GM19372 (cell line): ENCODE measurements around the gene SPZ1.
"Not testable (repeated sequence)": the region's sequence is repeated elsewhere in the genome, so short reads cannot be mapped to it uniquely, and the experiment has no call there.

Source experiments
- ATAC-seq: cut with Tn5 transposase; IDR thresholded peaks from one replicate; pipeline ENCODE4 v1.9.1; 2021; ENCODE audit warnings: mild to moderate bottlenecking, low read depth, moderate library complexity; ENCODE audit not compliant: unreplicated experiment

The SPZ1 gene

DNA sequence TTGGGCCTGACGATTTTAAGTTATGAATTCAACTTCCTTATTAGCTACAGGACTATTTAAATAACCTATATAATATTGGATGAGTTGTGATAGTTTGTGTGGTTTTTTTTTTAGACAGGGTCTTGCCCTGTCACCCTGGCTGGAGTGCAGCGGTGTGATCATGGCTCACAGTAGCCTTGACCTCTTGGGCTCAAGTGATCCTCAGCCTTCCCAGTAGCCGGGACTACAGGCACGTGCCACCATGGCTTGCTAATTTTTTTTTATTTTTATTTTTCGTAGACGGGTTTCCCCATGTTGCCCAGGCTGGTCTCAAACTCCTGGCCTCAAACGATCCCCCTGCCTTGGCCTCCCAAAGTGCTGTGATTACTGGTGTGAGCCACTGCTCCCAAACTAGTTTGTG lies 17.6 kb downstream of the SPZ1 start:
- ATAC-seq = no peak

DNA sequence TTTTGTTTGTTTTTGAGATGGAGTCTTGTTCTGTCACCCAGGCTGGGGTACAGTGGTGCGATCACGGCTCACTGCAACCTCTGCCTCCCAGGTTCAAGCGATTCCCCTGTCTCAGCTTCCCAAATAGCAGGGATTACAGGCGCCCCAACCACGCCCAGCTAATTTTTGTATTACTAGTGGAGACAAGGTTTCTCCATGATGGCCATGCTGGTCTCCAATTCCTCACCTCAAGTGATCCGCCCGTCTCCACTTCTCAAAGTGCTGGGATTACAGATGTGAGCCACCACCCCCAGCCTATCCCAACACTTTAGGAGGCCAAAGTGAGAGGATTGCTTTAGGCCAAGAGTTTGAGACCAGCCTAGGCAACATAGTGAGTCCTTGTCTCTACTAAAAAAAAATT lies 19.3 kb downstream of the SPZ1 start:
- ATAC-seq = no peak

DNA sequence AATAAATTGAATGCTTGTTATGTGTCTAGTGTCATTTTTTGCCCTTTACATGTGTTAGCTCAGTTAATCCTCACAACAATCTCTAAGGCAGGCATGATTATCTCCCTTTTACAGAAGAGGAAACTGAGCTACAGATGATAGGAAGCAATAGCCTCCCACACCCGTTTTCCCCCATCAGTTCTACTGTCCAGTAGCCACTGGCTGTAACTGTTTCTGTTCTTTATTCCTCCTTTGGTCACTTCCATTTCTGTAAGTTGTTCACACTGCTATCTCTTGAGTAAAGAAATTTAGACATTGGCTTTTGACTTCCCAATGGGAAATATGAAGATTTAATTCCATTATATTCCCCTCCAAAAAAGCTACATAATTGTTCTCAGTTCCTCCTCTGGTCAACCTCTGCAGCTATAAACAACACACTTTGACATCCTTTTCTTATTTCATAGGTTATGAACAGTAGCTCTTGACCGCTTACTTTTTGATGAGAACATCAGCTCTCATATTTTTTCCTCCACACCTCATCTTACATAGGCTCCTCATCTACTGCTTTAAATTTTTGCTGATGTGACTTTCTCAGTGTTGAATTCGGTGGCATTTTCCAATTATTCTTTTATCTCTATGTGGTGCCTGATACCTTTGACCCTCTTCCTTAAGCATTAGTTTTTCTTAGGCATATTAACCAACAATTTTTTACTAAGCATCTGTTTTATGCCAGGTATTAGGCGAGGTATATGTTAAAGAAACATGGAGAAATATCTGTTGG lies 21.4 kb downstream of the SPZ1 start:
- no peak for ATAC-seq

DNA sequence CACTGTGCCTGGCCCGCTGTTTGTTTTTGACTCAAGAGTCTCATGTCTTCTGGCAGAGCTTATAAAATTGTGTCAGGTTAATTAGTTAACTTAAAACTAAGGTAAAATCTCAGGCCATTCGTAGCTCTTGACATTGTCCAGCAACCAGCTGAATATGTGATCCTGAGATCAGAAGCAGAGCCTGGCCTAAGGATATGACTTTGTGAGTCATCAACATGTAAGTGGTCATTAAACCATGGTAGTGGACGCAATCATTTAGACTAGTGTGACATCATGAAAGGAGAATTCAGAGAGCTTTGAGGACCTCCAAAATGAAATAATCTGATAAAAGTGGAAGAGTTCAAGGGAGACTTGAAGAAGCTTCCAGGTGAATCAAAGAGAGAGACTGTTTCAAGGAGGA lies 23.3 kb downstream of the SPZ1 start:
- no peak for ATAC-seq

DNA sequence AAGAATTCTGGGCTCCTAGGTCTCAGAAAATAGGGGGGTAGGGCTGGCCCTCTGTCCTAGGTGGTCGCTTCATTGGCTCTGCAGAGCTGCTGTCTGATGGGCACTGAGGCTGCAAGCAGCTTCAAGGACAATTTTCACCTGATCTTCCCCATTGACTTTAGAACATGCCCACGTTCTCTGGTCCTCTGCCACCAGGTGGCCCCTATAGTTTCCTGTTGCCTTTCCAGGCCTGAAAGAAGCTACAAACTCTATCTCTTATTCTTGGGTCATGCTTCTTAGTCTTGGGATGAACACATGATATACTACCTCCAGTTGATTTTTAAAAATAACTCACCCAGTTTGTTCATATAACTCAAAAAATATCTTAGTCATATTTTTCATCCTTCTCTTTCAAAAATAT lies 26.3 kb downstream of the SPZ1 start:
- ATAC-seq = no peak

DNA sequence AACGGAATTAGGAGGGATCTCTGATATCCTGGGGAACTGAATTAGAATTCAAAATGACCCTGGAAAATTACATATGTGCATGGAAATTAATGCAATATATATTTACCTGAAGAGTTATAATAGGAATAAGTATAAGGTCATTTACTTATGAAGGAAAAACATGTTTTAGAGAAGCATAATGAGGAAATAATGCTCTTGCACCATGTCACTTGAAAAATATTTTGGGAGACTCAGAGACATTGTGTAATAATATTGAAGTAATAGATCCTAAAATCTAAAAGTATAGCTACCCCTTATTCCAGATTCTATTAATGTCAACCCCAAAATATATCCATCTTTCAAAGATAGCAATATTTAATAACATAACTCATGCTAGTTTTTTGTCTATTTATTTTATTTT lies 28.4 kb downstream of the SPZ1 start:
- ATAC-seq = no peak

DNA sequence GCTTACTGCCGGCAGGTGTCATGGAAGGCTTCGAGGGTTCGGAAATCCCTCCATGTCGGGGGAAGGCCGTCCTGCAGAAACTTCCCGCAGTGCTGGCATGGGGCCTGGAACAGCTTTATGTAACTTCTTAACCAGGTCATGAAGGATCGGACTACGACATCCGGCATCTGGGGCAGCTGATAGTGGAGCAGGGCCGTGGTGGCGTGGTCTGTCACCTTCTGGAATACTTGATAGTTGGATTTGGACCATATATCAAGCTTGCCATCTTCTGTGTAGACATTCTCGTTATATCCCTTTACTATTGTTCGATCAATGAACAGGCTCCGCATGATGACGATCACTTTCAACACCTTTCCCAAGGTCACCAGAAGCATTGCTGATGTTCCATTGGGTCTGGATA lies 31.2 kb downstream of the SPZ1 start:
- ATAC-seq = not testable (repeated sequence)

DNA sequence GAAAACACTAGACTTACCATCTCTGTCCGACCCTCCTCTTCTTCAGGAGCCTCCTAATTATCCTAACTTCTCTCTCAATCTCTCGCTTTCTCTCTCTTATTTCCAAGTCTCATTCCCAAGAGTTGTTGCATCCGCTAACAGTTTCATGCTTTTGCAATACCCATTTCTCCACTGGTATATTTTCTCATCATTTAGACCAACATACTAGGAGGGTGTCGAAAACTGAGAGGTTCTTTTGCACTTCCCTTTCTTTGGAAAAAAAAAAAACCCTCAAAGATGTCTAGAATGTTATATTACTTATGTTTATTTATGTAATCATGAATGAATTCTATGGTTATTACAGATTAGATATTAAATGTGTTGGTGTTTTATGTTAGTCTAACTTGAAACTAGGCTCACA lies 35.9 kb downstream of the SPZ1 start:
- no peak for ATAC-seq

DNA sequence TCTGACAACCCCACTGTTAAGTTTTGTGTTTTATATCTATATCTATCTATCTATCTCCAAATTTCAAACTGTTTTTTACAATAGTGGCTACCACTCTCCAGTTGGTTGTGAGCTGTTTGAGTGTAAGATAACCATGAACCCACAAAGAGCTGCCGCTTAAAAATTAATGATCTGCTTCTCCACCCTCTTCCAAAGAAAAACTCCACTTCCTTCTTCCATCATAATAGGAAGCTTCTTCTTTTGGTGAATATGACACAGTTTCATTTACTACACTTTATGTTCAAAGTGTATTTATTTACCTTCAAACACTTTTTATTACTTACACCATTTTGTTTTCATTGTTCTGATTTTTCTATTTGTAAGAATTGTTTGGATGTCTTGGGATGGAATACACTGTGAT lies 37.9 kb downstream of the SPZ1 start:
- ATAC-seq = no peak

DNA sequence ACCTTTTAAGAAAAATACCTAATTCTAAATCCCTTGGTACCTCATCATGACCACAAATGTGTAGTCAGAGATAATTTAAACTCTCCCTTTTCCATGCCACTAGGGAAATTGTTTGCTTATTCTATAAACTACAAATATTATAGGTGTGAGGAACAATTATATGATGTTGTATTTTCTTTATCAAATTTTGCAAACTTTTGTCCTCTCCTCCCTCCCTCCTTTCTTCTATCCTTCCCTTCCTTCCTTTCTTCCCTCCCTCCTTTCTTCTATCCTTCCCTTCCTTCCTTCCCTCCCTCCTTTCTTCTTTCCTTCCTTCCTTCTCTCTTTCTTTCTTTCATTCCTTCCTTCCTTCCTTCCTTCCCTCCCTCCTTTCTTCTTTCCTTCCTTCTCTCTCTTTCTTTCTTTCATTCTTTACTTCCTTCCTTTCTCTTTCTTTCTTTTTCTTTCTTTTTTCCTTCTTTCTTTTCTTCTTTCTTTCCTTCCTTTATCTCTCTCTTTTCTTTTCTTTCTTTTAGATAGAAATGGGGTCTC lies 41.2 kb downstream of the SPZ1 start:
- ATAC-seq = no peak

DNA sequence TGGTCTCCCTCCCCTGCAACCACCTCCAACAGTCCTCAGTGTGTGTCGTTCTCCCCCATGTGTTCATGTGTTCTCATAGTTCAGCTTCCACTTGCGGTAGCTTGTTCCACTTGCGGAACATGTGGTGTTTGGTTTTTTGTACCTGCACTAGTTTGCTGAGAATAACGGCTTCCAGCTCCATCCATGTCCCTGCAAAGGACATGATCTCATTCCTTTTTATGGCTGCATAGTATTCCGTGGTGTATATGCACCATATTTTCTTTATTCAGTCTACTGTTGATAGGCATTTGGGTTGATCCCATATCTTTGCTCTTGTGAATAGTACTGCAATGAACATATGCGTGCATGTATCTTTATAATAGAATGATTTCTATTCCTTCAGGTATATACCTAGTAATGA lies 45.1 kb downstream of the SPZ1 start:
- ATAC-seq = no peak

DNA sequence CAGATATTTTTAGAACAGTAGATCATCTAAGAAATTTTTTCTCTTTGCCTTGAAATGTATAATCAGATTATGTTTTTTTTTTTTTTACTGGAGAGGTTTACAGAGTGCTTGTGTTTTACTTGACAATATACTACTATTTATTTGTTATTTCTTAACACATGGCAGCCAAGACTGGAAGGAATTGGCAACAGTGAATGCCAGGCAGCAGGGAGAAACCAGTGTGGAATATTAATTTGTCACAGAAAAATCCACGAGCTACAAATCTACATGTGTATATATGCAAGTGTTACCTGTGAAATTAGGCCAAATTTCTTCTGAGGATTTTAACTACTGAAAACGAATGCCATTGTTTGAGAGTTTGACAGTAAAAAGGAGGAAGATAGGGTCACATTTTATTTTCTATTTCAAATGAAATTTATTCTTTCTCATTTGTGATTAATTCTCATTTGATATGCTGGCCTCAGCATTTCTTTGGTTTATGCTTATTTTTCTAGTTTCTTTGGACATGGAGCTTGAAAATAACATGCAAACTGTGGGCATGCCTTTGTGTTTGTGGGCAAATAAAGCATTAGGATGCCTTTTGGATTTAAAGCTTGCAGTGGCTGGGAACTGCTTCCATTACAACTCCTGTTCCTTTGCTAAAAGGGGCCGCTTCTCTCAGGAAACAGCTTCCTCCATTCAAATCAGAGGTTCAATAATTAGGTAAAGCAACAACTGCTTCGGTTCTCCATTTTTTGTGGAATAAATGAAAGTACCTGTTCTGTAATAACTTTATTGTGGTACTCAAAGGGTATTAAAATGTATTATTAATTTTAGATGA lies 49.1 kb downstream of the SPZ1 start:
- ATAC-seq = no peak

DNA sequence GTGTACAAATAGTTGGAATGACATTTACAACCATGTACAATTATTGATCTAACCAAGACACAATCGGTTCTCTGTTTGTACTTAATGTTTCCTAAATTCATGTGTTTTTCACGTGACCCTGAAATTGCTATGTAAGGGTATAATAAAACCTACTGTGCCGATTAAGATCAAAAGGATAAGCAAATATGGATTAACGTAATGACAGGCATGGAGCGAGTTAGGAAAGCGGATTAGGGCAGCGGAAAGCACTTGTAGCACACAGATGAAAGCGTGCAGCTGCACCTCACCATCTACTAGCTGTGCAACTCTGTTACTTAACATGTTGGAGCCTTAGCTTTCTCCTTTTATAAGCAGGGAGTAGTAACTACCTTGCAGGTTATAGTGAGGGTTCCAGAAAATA lies 49.7 kb downstream of the SPZ1 start:
- ATAC-seq = no peak

DNA sequence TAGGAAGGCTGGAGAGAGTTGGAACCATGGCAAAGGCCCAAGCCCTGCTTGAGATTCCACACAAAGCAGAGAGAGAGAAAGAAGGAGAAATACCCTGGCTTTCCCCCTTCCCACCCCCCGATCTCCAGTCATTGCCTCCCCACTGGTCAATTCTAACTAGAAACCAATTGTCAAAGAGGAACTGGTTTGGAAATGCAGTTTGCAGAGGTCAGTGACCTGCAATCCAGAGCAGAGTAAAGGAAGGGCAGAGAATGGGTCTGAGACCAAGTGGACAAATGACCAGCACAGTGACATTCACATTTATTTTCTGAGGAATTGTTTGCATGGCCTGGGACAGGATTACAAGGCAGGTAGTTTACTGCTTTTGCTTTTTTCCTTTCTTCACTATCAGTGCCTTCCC lies 50.6 kb downstream of the SPZ1 start:
- ATAC-seq = no peak
